IMR-90 (cell line): ENCODE measurements around the gene TMEM62. TPM values are rescaled to one million over a fixed set of nuclear protein-coding genes. Genes with fewer than 3 reads are reported as not detected.

ENCODE experiments used
- ATAC-seq: fragments of 200-7000 bp; cut with Tn5 transposase; 2 replicates; pipeline ENCODE4 v1.9.1; 2020; ENCODE audit warnings: low read depth, mild to moderate bottlenecking, moderate library complexity
- BruUV-seq: library from RNA; stranded (reverse); fragments of 400-500 nt; replicated peaks from 2 replicates; lab custom pipeline; 2021; lab: Mats Ljungman, UMichigan
- CTCF ChIA-PET: fragments of 300-600 bp; formaldehyde crosslinking; extraction: SDS; loops from one replicate; lab custom pipeline; 2021; ENCODE audit warnings: antibody characterized with exemption; lab: Yijun Ruan, JAX
- POLR2A ChIA-PET: fragments of 300-600 bp; sonication (Branson Sonifier 250); formaldehyde crosslinking; loops from one replicate; lab custom pipeline; 2022; ENCODE audit warnings: antibody characterized with exemption; ENCODE audit not compliant: unreplicated experiment; lab: Charles Lee
- DNase-seq: peaks from one replicate; pipeline ENCODE4 v3.0.0; 2013
- H2AFZ ChIP-seq: replicated peaks from 2 replicates; pipeline ENCODE3; 2013; ENCODE audit warnings: low read length, mild to moderate bottlenecking; ENCODE audit not compliant: poor library complexity
- H2AK5ac ChIP-seq: 2 replicates; pipeline ENCODE4 v1.6.1; 2013; ENCODE audit warnings: low read depth, low read length, inconsistent platforms
- H2AK9ac ChIP-seq: replicated peaks from 2 replicates; pipeline ENCODE3; 2013; ENCODE audit warnings: mild to moderate bottlenecking, low read depth, low read length, moderate library complexity; ENCODE audit not compliant: poor library complexity
- H2BK120ac ChIP-seq: 2 replicates; pipeline ENCODE4 v1.6.1; 2013; ENCODE audit warnings: low read depth, low read length, inconsistent platforms
- H2BK15ac ChIP-seq: 3 replicates; pipeline ENCODE4 v1.6.1; 2013; ENCODE audit warnings: low read depth, low read length, inconsistent platforms
- H2BK20ac ChIP-seq: 2 replicates; pipeline ENCODE4 v1.6.1; 2013; ENCODE audit warnings: low read depth, mild to moderate bottlenecking, inconsistent platforms, low read length, moderate library complexity
- H2BK5ac ChIP-seq: 2 replicates; pipeline ENCODE4 v1.6.1; 2013; ENCODE audit warnings: mild to moderate bottlenecking, low read depth, low read length, inconsistent platforms; ENCODE audit not compliant: poor library complexity, severe bottlenecking
- H3K14ac ChIP-seq: replicated peaks from 2 replicates; pipeline ENCODE4 v1.6.1; 2013; ENCODE audit warnings: low read depth, low read length, inconsistent platforms
- H3K18ac ChIP-seq: 2 replicates; pipeline ENCODE4 v1.6.1; 2013; ENCODE audit warnings: low read depth, low read length, control low read depth
- H3K23ac ChIP-seq: 2 replicates; pipeline ENCODE4 v1.6.1; 2013; ENCODE audit warnings: low read depth, low read length, inconsistent platforms
- H3K27ac ChIP-seq: 2 replicates; pipeline ENCODE4 v1.5.1; 2013; ENCODE audit warnings: mild to moderate bottlenecking, control low read depth, low read length; ENCODE audit not compliant: insufficient read depth
- H3K27me3 ChIP-seq: 2 replicates; pipeline ENCODE4 v1.6.1; 2013; ENCODE audit warnings: low read length; ENCODE audit not compliant: control insufficient read depth, insufficient read depth
- H3K36me3 ChIP-seq: 2 replicates; pipeline ENCODE4 v1.6.1; 2013; ENCODE audit warnings: low read length, mixed read lengths; ENCODE audit not compliant: control insufficient read depth, insufficient read depth
- H3K4ac ChIP-seq: 2 replicates; pipeline ENCODE4 v1.6.1; 2013; ENCODE audit warnings: low read depth, low read length, inconsistent platforms
- H3K4me1 ChIP-seq: 2 replicates; pipeline ENCODE4 v1.6.1; 2013; ENCODE audit warnings: low read length, mixed read lengths; ENCODE audit not compliant: control insufficient read depth, insufficient read depth
- H3K4me2 ChIP-seq: 2 replicates; pipeline ENCODE4 v1.6.1; 2013; ENCODE audit warnings: low read depth, mild to moderate bottlenecking, control low read depth, low read length, moderate library complexity
- H3K4me3 ChIP-seq: 2 replicates; pipeline ENCODE4 v1.5.1; 2013; ENCODE audit warnings: low read depth, mild to moderate bottlenecking, control low read depth, low read length, moderate library complexity; ENCODE audit not compliant: insufficient read depth
- H3K56ac ChIP-seq: 2 replicates; pipeline ENCODE4 v1.6.1; 2013; ENCODE audit warnings: low read length, inconsistent platforms; ENCODE audit not compliant: insufficient read depth; ENCODE audit errors: extremely low read depth
- H3K79me1 ChIP-seq, 2 experiments: 2 replicates each; pipeline ENCODE4 v1.6.1; 2013; ENCODE audit warnings: low read length in 2 of 2, inconsistent platforms in 1 of 2, low read depth in 1 of 2
- H3K9ac ChIP-seq: 2 replicates; pipeline ENCODE4 v1.6.1; 2013; ENCODE audit warnings: low read depth, low read length, control low read depth
- H3K9me1 ChIP-seq: 2 replicates; pipeline ENCODE4 v1.6.1; 2013; ENCODE audit warnings: low read length, inconsistent platforms; ENCODE audit not compliant: insufficient read depth
- H3K9me3 ChIP-seq: 2 replicates; pipeline ENCODE4 v1.6.1; 2013; ENCODE audit warnings: low read length; ENCODE audit not compliant: control insufficient read depth, insufficient read depth
- H4K20me1 ChIP-seq: 2 replicates; pipeline ENCODE4 v1.6.1; 2013; ENCODE audit warnings: low read length, inconsistent platforms; ENCODE audit not compliant: insufficient read depth
- H4K5ac ChIP-seq: 2 replicates; pipeline ENCODE4 v1.6.1; 2013; ENCODE audit warnings: mild to moderate bottlenecking, low read depth, low read length, control low read depth
- H4K8ac ChIP-seq, 2 experiments: 2 replicates each; pipeline ENCODE4 v1.6.1; 2013; ENCODE audit warnings: low read depth in 2 of 2, low read length in 2 of 2, control low read depth in 1 of 2, inconsistent platforms in 1 of 2
- H4K91ac ChIP-seq: 2 replicates; pipeline ENCODE4 v1.6.1; 2013; ENCODE audit warnings: low read depth, low read length, inconsistent platforms; ENCODE audit not compliant: insufficient read depth
- BHLHE40 ChIP-seq: fragments of 150-350 bp; IDR thresholded peaks from 2 replicates; pipeline ENCODE4 v1.6.1; 2016; ENCODE audit warnings: mild to moderate bottlenecking, low read depth, low read length
- CEBPB ChIP-seq: IDR thresholded peaks from 2 replicates; pipeline ENCODE4 v1.6.1; 2012; ENCODE audit warnings: low read depth, low read length, improper control_type of control experiment
- CHD1 ChIP-seq: IDR thresholded peaks from 2 replicates; pipeline ENCODE4 v1.6.1; 2012; ENCODE audit warnings: low read depth, low read length, improper control_type of control experiment
- CTCF ChIP-seq: conservative IDR thresholded peaks from 2 replicates; pipeline ENCODE4 v1.5.1; 2012; ENCODE audit warnings: mild to moderate bottlenecking, low read depth, low read length, improper control_type of control experiment
- ELK1 ChIP-seq: fragments of 150-350 bp; IDR thresholded peaks from 2 replicates; pipeline ENCODE4 v1.6.1; 2016; ENCODE audit warnings: low read depth, mild to moderate bottlenecking, low read length, moderate library complexity, borderline replicate concordance
- FOS ChIP-seq: fragments of 150-350 bp; IDR thresholded peaks from 2 replicates; pipeline ENCODE4 v1.6.1; 2016; ENCODE audit warnings: low read depth, low read length
- MAFK ChIP-seq: IDR thresholded peaks from 2 replicates; pipeline ENCODE4 v1.6.1; 2012; ENCODE audit warnings: low read depth, low read length, improper control_type of control experiment
- MAZ ChIP-seq: IDR thresholded peaks from 2 replicates; pipeline ENCODE4 v1.6.1; 2012; ENCODE audit warnings: low read depth, mild to moderate bottlenecking, low read length, improper control_type of control experiment, moderate library complexity, borderline replicate concordance
- MXI1 ChIP-seq: IDR thresholded peaks from 2 replicates; pipeline ENCODE4 v1.6.1; 2012; ENCODE audit warnings: low read depth, mild to moderate bottlenecking, low read length, moderate library complexity, borderline replicate concordance
- NFE2L2 ChIP-seq: fragments of 150-350 bp; IDR thresholded peaks from 2 replicates; pipeline ENCODE4 v1.6.1; 2016; ENCODE audit warnings: low read depth, mild to moderate bottlenecking, low read length
- POLR2A ChIP-seq: IDR thresholded peaks from 2 replicates; pipeline ENCODE4 v1.6.1; 2012; ENCODE audit warnings: mild to moderate bottlenecking, low read depth, low read length
- RAD21 ChIP-seq: IDR thresholded peaks from 2 replicates; pipeline ENCODE4 v1.6.1; 2012; ENCODE audit warnings: low read length, improper control_type of control experiment
- RCOR1 ChIP-seq: IDR thresholded peaks from 2 replicates; pipeline ENCODE4 v1.6.1; 2012; ENCODE audit warnings: mild to moderate bottlenecking, low read length, improper control_type of control experiment; ENCODE audit not compliant: insufficient replicate concordance
- RFX5 ChIP-seq: IDR thresholded peaks from 2 replicates; pipeline ENCODE4 v1.8.0; 2012; ENCODE audit warnings: low read depth, mild to moderate bottlenecking, low read length, moderate library complexity
- SMC3 ChIP-seq: fragments of 150-350 bp; IDR thresholded peaks from 2 replicates; pipeline ENCODE4 v1.6.1; 2016; ENCODE audit warnings: low read depth, mild to moderate bottlenecking, antibody characterized with exemption, low read length, moderate library complexity
- USF2 ChIP-seq: fragments of 150-350 bp; IDR thresholded peaks from 2 replicates; pipeline ENCODE4 v1.6.1; 2017; ENCODE audit warnings: mild to moderate bottlenecking, antibody characterized with exemption, low read length, low read depth
- WGBS, 2 experiments: methylation state at CpG; one replicate each; pipeline versions ENCODE4 v1.1.5 to v1.1.7; 2013; ENCODE audit warnings: missing lambda C conversion rate in 2 of 2; ENCODE audit not compliant: insufficient read length in 1 of 2; ENCODE audit errors: extremely low coverage in 2 of 2; 5-methylcytosine and 5-hydroxymethylcytosine counted together
- dilution Hi-C: fragments of 300-500 bp; cut with HindIII; formaldehyde crosslinking; loops from one replicate; pipeline ENCODE4 v1.14.3; 2018; ENCODE audit warnings: low sequenced_read_pairs; ENCODE audit not compliant: unreplicated experiment
- in situ Hi-C: fragments of 300-500 bp; cut with MboI; formaldehyde crosslinking; loops from 3 replicates; pipeline ENCODE4 v1.14.3; 2019; ENCODE audit warnings: low sequenced_read_pairs, inconsistent platforms, mixed read lengths
- intact Hi-C: fragments of 100-400 bp; cut with micrococcal nuclease; formaldehyde crosslinking; loops from 2 replicates; pipeline ENCODE4 v1.10.0; 2022
- polyA plus RNA-seq, 3 experiments: library from polyadenylated mRNA; depleted of rRNA; stranded (reverse); fragments of >200 nt; gene quantifications; 2 replicates each; pipeline ENCODE4 v1.2.3, GENCODE V29; 2012; ENCODE audit warnings: low replicate concordance in 1 of 3
- total RNA-seq: library from RNA; depleted of rRNA; stranded (reverse); fragments of >200 nt; gene quantifications from 2 replicates; pipeline ENCODE4 v1.2.3, GENCODE V29; 2012

TMEM62 gene
- total and polyA plus RNA-seq, 2 of the 4 experiments (the other 2 are of a cell fraction): 3.7 to 5.6 TPM

- H3K36me3 ChIP-seq: peaks cover 1% of the 10 kb centered on the region; the same call in 1 of the 2 replicates
- no peak overlapping the region for H3K4me2 ChIP-seq
- H3K9me1 ChIP-seq: peaks cover 7% of the 10 kb centered on the region
- no peak overlapping the region for H2BK5ac ChIP-seq
- no peak overlapping the region for H3K27ac ChIP-seq
- H3K9ac ChIP-seq: no peak overlapping the region
- no TSS peak for BruUV-seq
- H3K4ac ChIP-seq: no peak overlapping the region
- ATAC-seq (no peak), DNase-seq (no peak)
- H3K9me3 ChIP-seq: no peaks in the 10 kb centered on the region
- H3K27me3 ChIP-seq: no peaks in the 10 kb centered on the region
- POLR2A ChIA-PET: no interaction called here
- in situ Hi-C loops: no loop called here
- no peak overlapping the region for H3K18ac ChIP-seq
- CTCF ChIA-PET: no interaction called here
- H2AK9ac ChIP-seq: no peak overlapping the region
- WGBS, 2 experiments: no CpG with 5 or more reads among the region's 2 CpGs
- H3K4me1 ChIP-seq: peaks cover 6% of the 10 kb centered on the region
- no peak overlapping the region for H3K14ac ChIP-seq
- no peak overlapping the region for H2AK5ac ChIP-seq
- H4K91ac ChIP-seq: no peak overlapping the region
- TF ChIP-seq ELK1 (no peak), SMC3 (no peak), RAD21 (no peak), RFX5 (no peak), RCOR1 (no peak), NFE2L2 (no peak), CHD1 (no peak), POLR2A (no peak), MAFK (no peak), USF2 (no peak), MXI1 (no peak), MAZ (no peak), BHLHE40 (no peak), FOS (no peak), CTCF (no peak), CEBPB (no peak)
- no peak overlapping the region for H4K8ac ChIP-seq
- intact Hi-C loops: no loop called here
- dilution Hi-C loops: no loop called here
- H2BK20ac ChIP-seq: no peak overlapping the region
- H3K23ac ChIP-seq: no peak overlapping the region
- H4K5ac ChIP-seq: no peak overlapping the region
- no peak overlapping the region for H3K56ac ChIP-seq
- H4K20me1 ChIP-seq: no peaks in the 10 kb centered on the region
- H3K79me1 ChIP-seq: 0 out of 4 replicates have a peak, but pooled peaks cover 0 to 3% of the 10 kb centered on the region in 2 experiments
- no peak overlapping the region for H2AFZ ChIP-seq
- no peak overlapping the region for H3K4me3 ChIP-seq
- H2BK120ac ChIP-seq: no peak overlapping the region
- no peak overlapping the region for H2BK15ac ChIP-seq
These were observed 32.5 kb downstream of the TMEM62 start for GRCh38 chr15:43165801-43166325.
